ENCODE data around the gene OPRM1.

OPRM1 gene

GRCh38 chr6:154001494-154002285 lies 37.4 kb upstream of the OPRM1 start:
- Histone ChIP-seq H3K27ac (no peak overlapping the region), H3K9me3 (peaks cover 3% of the 10 kb centered on the region), H3K4me3 (ENCODE audit: low read depth in 1 of 2, low read length in 1 of 2) (no peak overlapping the region), H3K27me3 (no peaks in the 10 kb centered on the region), H3K36me3 (no peaks in the 10 kb centered on the region), H3K4me1 (ENCODE audit: control insufficient read depth in 1 of 2, insufficient read depth in 1 of 2, low read depth in 1 of 2, low read length in 1 of 2) (no peaks in the 10 kb centered on the region)
- no peak for TF ChIP-seq CTCF (IDR thresholded peaks at IDR 0.05)

- no peaks in the 10 kb centered on the region for H3K27me3 ChIP-seq
- TF ChIP-seq CTCF (IDR thresholded peaks at IDR 0.05), result no peak
Measured at GRCh38 chr6:154002894-154003293, 36.1 kb upstream of the OPRM1 start.

GRCh38 chr6:154010371-154010770 lies 28.7 kb upstream of the OPRM1 start:
- no peak for TF ChIP-seq CTCF (IDR thresholded peaks at IDR 0.05)
- H3K4me1 ChIP-seq (ENCODE audit: control insufficient read depth in 1 of 2, insufficient read depth in 1 of 2, low read depth in 1 of 2, low read length in 1 of 2), result no peaks in the 10 kb centered on the region
- no peak overlapping the region for H3K27ac ChIP-seq
- no peaks in the 10 kb centered on the region for H3K9me3 ChIP-seq
- no peaks in the 10 kb centered on the region for H3K36me3 ChIP-seq
- no peaks in the 10 kb centered on the region for H3K27me3 ChIP-seq
- H3K4me3 ChIP-seq (ENCODE audit: low read depth in 1 of 2, low read length in 1 of 2), result no peak overlapping the region

More at GRCh38 chr6:154002894-154003293, 36.1 kb upstream of the OPRM1 start:
- no peak overlapping the region for H3K27ac ChIP-seq
- H3K4me1 ChIP-seq (ENCODE audit: control insufficient read depth in 1 of 2, insufficient read depth in 1 of 2, low read depth in 1 of 2, low read length in 1 of 2), result no peaks in the 10 kb centered on the region
- H3K9me3 ChIP-seq, result peaks cover 3% of the 10 kb centered on the region
- H3K36me3 ChIP-seq, result no peaks in the 10 kb centered on the region
- H3K4me3 ChIP-seq (ENCODE audit: low read depth in 1 of 2, low read length in 1 of 2), result no peak overlapping the region

GRCh38 chr6:154012852-154013251 lies 26.2 kb upstream of the OPRM1 start:
- no peak for TF ChIP-seq CTCF (IDR thresholded peaks at IDR 0.05)
- no peaks in the 10 kb centered on the region for H3K27me3 ChIP-seq
- no peaks in the 10 kb centered on the region for H3K9me3 ChIP-seq
- H3K4me1 ChIP-seq (ENCODE audit: control insufficient read depth in 1 of 2, insufficient read depth in 1 of 2, low read depth in 1 of 2, low read length in 1 of 2), result no peaks in the 10 kb centered on the region
- no peak overlapping the region for H3K4me3 ChIP-seq (ENCODE audit: low read depth in 1 of 2, low read length in 1 of 2)
- H3K27ac ChIP-seq, result no peak overlapping the region
- no peaks in the 10 kb centered on the region for H3K36me3 ChIP-seq

GRCh38 chr6:154017786-154018185 lies 21.3 kb upstream of the OPRM1 start:
- TF ChIP-seq CTCF (IDR thresholded peaks at IDR 0.05), result no peak
- H3K9me3 ChIP-seq, result no peaks in the 10 kb centered on the region
- H3K27me3 ChIP-seq, result no peaks in the 10 kb centered on the region
- H3K4me1 ChIP-seq (ENCODE audit: control insufficient read depth in 1 of 2, insufficient read depth in 1 of 2, low read depth in 1 of 2, low read length in 1 of 2), result no peaks in the 10 kb centered on the region
- H3K4me3 ChIP-seq (ENCODE audit: low read depth in 1 of 2, low read length in 1 of 2), result no peak overlapping the region
- no peak overlapping the region for H3K27ac ChIP-seq
- H3K36me3 ChIP-seq, result no peaks in the 10 kb centered on the region
